Activated CD8-positive, alpha-beta memory T cell treated with anti-CD3 and anti-CD28 coated beads for 48 hours (primary cell): Measurements from ENCODE around the gene VWA7.
"Not testable (repeated sequence)": the region's sequence is repeated elsewhere in the genome, so short reads cannot be mapped to it uniquely, and the experiment has no call there.

Experiments
- DNase-seq, 3 experiments: peaks; one replicate each; pipeline ENCODE4 v3.0.0-alpha.2; 2020; ENCODE audit warnings: low read depth in 2 of 3, low spot score in 2 of 3

Gene VWA7

GRCh38 chr6:31805939-31806469 lies 28.9 kb upstream of the VWA7 start:
- DNase-seq: no peak

- DNase-seq: not testable (repeated sequence)
These were observed 24.2 kb upstream of the VWA7 start for GRCh38 chr6:31801031-31801927.

- no peak for DNase-seq
These were observed 22.7 kb upstream of the VWA7 start for GRCh38 chr6:31799781-31800180.

GRCh38 chr6:31797588-31797987 lies 20.5 kb upstream of the VWA7 start:
- no peak for DNase-seq

DNA sequence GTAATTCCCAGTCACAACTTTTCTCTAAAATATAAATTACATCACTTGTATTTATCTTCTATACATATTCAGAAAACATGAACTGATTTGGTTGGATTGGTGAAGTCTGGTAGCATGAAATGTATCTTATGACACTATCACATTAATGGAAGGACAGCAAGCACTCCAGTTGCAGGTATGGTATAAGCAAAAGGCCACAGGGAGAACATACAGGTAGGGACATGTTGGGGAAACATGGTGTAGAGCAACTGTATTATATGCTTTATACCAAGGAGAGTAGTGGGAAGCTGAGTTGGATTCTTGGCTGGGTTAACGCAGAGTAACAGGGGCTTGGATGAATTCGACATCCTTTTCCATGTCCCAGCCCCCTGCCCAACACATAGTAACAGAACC lies 19.9 kb upstream of the VWA7 start:
- DNase-seq: no peak

- peak; percentile 68 to 74 (median 71) for DNase-seq
These were observed 18.6 kb upstream of the VWA7 start, which contains the start of gene VARS1 for GRCh38 chr6:31795616-31796298. Gene VARS1, minus strand, starts transcription at chr6:31795752. Its CDS starts 535 bp downstream, at chr6:31795217.

DNA sequence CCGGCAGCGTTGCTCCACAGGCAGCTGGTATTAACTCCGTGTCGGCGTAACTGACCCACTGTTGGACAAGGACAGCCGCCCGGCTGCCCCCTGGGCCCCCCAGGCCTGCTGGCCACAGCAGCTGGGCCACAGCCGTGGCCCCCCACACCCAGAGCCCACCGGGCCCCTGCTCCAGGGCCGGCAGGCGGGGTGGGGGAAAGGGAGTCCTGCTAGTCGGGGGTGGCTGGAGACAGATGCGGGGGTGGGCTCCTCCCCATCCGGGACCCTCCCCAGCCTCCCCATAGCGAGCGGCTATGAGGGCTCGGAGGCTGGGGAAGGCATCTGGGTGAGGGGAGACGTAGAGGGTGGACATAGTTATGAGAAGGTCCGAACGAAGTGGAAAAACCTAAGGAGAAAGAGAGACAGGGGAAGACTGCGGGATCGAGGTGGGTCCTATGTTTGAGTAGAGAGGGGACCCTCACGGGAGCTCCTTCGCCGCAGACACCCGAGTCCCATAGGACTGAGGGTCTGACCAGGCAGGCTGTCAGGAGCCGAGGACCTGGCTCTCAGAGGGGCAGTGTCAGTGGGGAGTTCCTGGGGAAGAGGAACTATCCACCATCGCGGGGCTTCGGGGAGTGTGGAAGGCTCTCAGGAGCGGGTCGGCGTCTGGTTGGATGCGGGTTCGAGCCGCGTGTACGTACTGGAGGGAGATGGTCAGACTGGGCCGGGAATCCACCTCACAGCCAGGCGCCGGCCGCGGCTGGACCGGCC lies 17.9 kb upstream of the VWA7 start:
- no peak for DNase-seq

DNA sequence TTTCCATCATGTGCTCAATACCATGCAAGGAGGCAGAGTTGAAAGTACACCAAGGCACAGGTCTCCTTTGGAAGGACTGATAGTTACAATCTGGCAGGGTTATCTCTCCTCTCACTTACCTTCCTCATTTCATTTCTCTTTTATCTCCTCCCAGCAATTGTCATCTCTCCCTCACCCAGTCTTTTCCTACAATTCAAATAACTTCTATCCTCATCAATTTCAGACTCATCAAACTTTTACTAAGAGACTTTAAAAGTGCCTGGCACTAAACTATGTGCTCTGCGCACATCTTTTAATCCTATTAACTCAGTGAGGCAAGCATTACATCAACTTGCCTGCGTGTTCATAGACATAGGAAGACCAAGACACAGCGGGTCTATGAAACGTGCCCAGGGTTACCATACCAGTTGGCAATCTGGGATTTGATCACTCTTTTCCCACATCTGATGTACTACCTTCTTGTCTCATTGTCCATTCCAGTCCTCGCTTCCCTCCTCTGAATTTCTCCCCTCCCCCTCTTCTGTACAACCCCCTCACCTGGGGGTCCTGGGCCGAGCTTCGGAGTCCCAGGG lies 17.3 kb upstream of the VWA7 start:
- no peak for DNase-seq

GRCh38 chr6:31793927-31794245 lies 16.8 kb upstream of the VWA7 start:
- DNase-seq: not testable (repeated sequence)

GRCh38 chr6:31792761-31793171 lies 15.6 kb upstream of the VWA7 start:
- no peak for DNase-seq

DNA sequence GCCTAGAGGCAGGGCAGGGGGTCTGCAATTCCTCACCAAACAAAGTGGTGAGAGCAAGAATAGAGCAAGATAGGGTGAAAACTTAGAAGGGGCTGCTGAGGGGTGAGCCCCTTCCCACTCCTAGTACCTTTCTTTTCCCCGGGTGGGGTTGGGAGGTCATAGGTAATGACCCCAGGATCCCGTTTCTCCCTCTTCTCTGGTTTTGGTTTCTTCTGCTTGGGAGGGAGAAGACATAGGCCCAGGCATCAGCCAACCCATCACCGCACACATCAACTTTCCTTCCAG lies 14.9 kb upstream of the VWA7 start:
- no peak for DNase-seq

DNA sequence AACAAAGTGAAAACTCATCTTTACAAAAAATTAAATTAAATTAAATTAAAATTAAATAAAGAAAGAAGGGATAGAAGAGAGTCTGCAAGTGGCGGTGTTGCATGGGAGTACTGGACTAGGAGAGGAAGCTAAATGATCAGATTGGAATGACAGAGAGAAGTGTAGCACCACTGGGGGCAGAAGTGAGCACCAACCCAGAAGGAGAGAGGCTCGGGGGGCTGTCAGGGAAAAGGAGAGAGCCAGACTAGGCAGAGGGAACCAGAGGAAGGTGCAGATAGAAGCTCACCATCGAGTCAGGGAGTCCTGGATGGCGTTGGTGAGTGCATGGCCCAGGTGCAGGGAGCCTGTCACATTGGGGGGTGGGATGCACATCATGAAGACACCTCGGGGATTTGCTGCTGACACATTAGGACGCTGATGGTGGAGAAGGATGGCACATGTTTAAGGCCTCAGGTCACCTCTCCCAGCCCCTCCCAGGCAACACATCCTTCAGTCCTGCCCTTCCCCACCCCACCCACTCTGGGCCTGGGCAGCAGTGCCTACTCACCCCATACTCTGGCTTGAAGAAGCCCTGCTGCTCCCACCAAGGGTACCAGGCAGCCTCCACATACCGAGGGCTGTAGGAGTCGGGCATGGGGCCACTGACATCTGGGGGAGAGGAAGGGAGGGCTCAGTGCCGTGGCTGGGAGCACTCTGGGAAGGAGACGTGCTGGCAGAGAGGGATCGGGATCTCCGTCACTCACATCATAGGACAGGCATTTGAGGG lies 14.4 kb upstream of the VWA7 start:
- DNase-seq: no peak

GRCh38 chr6:31785475-31785874 lies 8.3 kb upstream of the VWA7 start:
- DNase-seq: no peak

DNA sequence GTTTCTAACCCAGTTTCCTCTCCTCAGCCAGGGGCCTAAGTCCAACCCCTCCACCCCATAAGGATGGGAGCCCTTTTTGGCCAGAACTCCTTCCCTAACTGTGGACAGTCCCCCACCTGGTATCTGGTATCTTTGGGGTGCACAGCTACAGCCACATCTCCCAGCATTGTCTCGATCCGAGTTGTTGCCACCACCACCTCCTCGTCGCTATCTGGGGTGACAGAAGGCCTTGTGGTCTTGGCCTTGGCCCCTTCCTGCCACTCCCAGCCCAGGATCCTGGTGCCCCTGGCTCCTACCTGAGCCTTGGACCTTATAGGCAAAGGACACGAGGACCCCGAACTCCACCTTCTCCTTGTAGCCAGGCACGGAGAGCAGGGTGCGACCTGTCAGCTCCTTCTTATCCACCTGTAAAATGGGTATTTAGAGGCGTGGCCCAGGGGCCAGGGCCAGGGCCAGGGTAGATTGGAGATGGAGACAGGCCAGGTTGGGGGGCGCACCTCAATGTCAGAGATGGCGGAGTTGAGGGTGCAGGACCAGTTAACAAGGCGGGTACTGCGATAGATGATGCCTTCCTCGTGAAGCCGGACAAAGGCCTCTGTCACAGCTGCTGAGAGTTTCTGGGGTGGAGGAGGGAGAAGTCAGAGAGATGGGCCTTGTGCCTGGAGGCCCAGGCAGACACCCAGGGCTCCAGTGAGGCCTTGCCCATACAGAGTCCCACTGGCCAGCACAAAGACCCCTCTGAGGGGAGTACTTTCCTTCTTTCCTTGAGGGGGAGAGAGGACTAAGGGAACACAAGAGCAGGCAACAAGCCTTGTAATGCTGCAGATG lies 7.2 kb upstream of the VWA7 start:
- DNase-seq: no peak

DNA sequence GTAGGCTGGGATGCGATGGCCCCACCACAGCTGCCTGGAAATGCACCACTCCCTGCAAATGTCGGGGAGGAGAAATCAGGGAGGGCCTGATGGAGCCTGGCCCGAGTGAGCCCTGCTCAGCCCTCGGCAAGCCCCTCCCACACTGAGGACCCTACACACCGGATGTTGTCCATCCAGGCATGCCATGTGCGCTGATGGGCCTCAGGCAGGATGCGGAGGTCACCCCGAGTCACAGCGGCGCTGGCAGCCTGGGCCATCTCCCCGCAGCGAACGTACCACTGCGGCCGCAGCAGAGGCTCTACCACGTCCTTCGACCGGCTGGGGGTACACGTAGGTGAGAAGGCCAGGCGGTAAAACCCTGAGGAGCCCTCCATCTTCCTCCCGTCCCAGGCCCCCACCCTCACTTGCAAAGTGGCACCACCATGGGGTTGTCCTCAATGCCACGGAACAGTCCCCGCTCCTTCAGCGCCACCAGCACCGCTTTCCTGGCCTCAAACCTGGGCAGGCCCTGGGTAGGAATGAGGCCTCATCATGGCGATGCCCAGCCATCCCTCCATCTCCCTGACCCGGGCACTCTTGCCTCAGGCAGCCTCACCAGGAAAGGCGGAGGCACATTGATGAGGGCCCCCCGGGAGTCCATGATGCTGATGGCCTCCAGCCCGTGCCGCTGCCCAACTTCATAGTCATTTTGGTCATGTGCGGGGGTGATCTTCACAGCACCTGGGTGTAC lies 5.2 kb upstream of the VWA7 start:
- no peak for DNase-seq

GRCh38 chr6:31781244-31782125 lies 4.4 kb upstream of the VWA7 start:
- no peak for DNase-seq

DNA sequence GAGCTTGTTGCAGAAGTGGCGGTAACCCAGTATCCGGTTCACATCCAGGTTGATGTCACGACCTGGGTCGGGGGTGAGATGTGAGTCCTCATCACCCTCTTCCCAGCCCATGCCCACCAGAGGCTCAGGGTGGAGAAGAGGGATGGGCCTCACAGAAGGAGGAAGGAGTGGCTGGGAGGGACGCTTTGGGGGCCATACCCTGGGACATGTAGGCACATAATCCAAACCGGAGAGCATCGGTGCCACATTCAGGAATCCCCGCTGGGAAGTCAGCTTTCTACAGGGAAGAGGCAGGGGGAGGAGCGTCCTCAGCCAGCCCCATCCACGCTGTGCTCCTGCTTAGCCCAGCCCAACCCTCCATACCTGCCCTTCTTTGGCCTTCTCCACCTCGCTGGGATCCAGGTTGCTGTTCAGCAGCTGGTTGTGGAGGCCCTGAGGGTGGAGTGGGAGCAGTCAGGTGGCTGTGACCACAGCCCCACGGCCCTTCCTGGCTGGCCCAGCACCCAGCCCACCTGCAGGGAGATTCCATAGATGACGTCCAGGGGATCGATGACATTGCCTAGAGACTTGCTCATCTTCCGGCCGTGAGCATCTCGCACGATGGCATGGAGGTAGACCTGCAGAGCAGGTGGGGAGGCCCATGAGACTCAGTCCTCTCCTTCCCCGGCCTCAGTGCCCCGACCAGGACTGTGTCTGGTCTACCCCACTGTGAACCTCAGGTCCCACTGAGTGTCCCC lies 3.5 kb upstream of the VWA7 start:
- DNase-seq: no peak

DNA sequence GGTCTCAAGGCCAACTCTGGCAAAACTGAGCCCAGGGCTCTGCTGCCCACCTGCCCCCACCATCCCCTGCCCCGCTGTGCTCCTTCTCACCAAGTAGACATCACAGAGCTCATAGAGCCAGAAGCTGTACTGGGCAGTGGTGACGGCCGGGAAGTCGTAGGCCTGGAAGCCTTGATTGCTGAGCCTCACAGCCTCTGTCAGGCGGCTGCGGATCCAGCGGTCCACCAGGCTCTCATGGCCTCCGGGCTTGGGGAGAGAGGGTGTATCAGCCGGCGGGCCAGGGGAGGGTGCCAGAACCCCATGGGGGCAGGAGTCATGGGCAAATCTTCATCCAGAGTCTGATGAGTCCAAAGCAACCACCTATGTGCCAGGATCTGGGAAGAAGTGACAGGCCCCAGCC lies 2.8 kb upstream of the VWA7 start:
- no peak for DNase-seq
